Activated CD8-positive, alpha-beta memory T cell treated with anti-CD3 and anti-CD28 coated beads, Interleukin-2, amount 50 U/mL, for 1 hour (primary cell): ENCODE data around the gene PCDH7.

ENCODE experiments used
- DNase-seq: peaks from one replicate; pipeline ENCODE4 v3.0.0-alpha.2; 2020; ENCODE audit errors: extremely low read depth

The PCDH7 gene

GRCh38 chr4:30720021-30720660 lies at the start of gene PCDH7:
TSS of gene PCDH7 (plus strand) at chr4:30720369. CDS start at chr4:30721423, 1,054 bp downstream.
- DNase-seq = no peak

- DNase-seq = no peak
Observed at GRCh38 chr4:30671926-30672448, 48.2 kb upstream of the PCDH7 start.

GRCh38 chr4:30696191-30696590 lies 24.0 kb upstream of the PCDH7 start:
- no peak for DNase-seq

- DNase-seq = no peak
Observed at GRCh38 chr4:30714408-30715031, 5.6 kb upstream of the PCDH7 start.

GRCh38 chr4:30716158-30716557 lies 4.0 kb upstream of the PCDH7 start:
- DNase-seq = no peak

- DNase-seq = no peak
Observed at GRCh38 chr4:30716681-30717207, 3.4 kb upstream of the PCDH7 start.

GRCh38 chr4:30717208-30718020 lies 2.8 kb upstream of the PCDH7 start:
- DNase-seq = no peak

GRCh38 chr4:30718021-30718542 lies 2.1 kb upstream of the PCDH7 start:
- DNase-seq = no peak

GRCh38 chr4:30718641-30719453 lies 1.3 kb upstream of the PCDH7 start:
- no peak for DNase-seq

- DNase-seq = no peak
Observed at GRCh38 chr4:30719454-30720020, 632 bp upstream of the PCDH7 start.

GRCh38 chr4:30720661-30721184 lies 554 bp downstream of the PCDH7 start:
- no peak for DNase-seq

GRCh38 chr4:30721185-30722091 lies 1.3 kb downstream of the PCDH7 start:
- DNase-seq = no peak

GRCh38 chr4:30722092-30722358 lies 1.9 kb downstream of the PCDH7 start:
- no peak for DNase-seq

GRCh38 chr4:30722359-30723200 lies 2.4 kb downstream of the PCDH7 start:
- DNase-seq = no peak

- DNase-seq = no peak
Observed at GRCh38 chr4:30723201-30723955, 3.2 kb downstream of the PCDH7 start.

GRCh38 chr4:30724247-30724646 lies 4.1 kb downstream of the PCDH7 start:
- no peak for DNase-seq

- no peak for DNase-seq
Observed at GRCh38 chr4:30725562-30725961, 5.4 kb downstream of the PCDH7 start.

GRCh38 chr4:30726090-30726675 lies 6.0 kb downstream of the PCDH7 start:
- no peak for DNase-seq
